CD4-positive, alpha-beta T cell treated with Interleukin-21 for 1 hour (primary cell): ENCODE measurements around the gene LY86.

ENCODE experiments used
- DNase-seq: peaks from one replicate; pipeline ENCODE4 v3.0.0-alpha.2; 2020

Gene LY86

GRCh38 chr6:6685249-6686040 is 96.9 kb downstream of the LY86 start:
- DNase-seq: no peak

- DNase-seq: no peak
These were observed 97.7 kb downstream of the LY86 start for GRCh38 chr6:6686176-6686575.

- no peak for DNase-seq
These were observed 98.5 kb downstream of the LY86 start for GRCh38 chr6:6686748-6687601.

- no peak for DNase-seq
These were observed 99.8 kb downstream of the LY86 start for GRCh38 chr6:6688283-6688682.

- DNase-seq: no peak
These were observed 100.4 kb downstream of the LY86 start for GRCh38 chr6:6688951-6689350.

- no peak for DNase-seq
These were observed 101.1 kb downstream of the LY86 start for GRCh38 chr6:6689400-6690143.

GRCh38 chr6:6690144-6690483 is 101.6 kb downstream of the LY86 start:
- no peak for DNase-seq

- DNase-seq: no peak
These were observed 105.9 kb downstream of the LY86 start for GRCh38 chr6:6694368-6694780.

GRCh38 chr6:6694825-6695624 is 106.5 kb downstream of the LY86 start:
- DNase-seq: no peak

- no peak for DNase-seq
These were observed 107.2 kb downstream of the LY86 start for GRCh38 chr6:6695625-6696276.

GRCh38 chr6:6696867-6697531 is 108.5 kb downstream of the LY86 start:
- DNase-seq: no peak

GRCh38 chr6:6697620-6698019 is 109.1 kb downstream of the LY86 start:
- no peak for DNase-seq

- no peak for DNase-seq
These were observed 111.3 kb downstream of the LY86 start for GRCh38 chr6:6699741-6700367.

GRCh38 chr6:6700407-6701270 is 112.1 kb downstream of the LY86 start:
- DNase-seq: no peak

- no peak for DNase-seq
These were observed 113.3 kb downstream of the LY86 start for GRCh38 chr6:6701864-6702263.

- DNase-seq: no peak
These were observed 115.2 kb downstream of the LY86 start for GRCh38 chr6:6703699-6704098.
